Lower leg skin (tissue), 3 donors: ENCODE data around the gene QRICH2.
A peak's percentile ranks its signal among the peaks of the same experiment; 100 is the strongest.

ENCODE experiments used
- POLR2A ChIP-seq, 2 donors: fragments of 450-650 bp; IDR thresholded peaks; one replicate each; pipeline ENCODE4 v1.6.1; 2016 to 2017; ENCODE audit warnings: antibody characterized with exemption in 2 of 2, mild to moderate bottlenecking in 1 of 2, moderate library complexity in 1 of 2
- TF ChIP-seq, protein P1 (sequence below), 3 donors: fragments of 450-650 bp; IDR thresholded peaks; one replicate each; pipeline ENCODE4 v1.5.1; 2016; ENCODE audit warnings: antibody characterized with exemption in 3 of 3, mild to moderate bottlenecking in 3 of 3, moderate library complexity in 2 of 3

DNA sequence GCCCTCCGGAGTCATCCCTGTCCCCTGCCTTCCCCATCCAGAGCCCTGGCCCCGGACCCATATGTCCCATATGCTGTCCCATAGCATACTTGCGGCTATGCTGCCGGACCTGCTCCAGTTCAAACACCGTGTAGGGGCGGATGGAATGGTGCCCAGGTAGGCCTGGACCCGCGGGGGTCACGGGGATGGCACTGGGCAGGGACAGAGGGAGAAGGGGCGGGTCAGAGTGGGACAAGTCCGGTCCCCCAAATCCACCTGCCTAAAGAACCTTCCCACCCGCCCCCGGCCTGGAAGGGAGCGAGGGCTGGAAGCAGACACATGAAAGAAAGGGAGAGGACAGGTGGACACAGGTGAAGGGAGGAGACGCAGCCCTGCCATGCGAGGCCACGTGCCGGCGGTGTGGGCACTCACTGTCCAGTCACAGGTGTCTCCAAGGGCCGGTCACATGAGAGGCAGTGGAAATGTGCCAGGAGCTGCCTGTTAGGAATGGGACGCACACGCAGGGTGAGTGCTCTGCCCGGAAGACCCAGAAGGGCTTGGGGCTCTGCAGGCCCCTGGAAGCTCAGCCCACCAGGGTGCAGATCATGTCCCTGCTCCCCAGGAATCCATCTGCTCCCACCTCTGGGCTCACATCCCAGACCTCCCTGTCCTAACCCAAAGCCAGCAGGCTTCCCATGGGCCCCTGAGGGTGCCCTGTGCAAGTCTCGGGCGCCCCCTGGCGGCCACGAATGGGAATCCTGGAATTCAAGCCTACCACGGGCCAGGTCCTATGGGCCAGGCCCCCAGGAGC, 28.9 kb downstream of the QRICH2 start:
- TF ChIP-seq, protein P1, sequence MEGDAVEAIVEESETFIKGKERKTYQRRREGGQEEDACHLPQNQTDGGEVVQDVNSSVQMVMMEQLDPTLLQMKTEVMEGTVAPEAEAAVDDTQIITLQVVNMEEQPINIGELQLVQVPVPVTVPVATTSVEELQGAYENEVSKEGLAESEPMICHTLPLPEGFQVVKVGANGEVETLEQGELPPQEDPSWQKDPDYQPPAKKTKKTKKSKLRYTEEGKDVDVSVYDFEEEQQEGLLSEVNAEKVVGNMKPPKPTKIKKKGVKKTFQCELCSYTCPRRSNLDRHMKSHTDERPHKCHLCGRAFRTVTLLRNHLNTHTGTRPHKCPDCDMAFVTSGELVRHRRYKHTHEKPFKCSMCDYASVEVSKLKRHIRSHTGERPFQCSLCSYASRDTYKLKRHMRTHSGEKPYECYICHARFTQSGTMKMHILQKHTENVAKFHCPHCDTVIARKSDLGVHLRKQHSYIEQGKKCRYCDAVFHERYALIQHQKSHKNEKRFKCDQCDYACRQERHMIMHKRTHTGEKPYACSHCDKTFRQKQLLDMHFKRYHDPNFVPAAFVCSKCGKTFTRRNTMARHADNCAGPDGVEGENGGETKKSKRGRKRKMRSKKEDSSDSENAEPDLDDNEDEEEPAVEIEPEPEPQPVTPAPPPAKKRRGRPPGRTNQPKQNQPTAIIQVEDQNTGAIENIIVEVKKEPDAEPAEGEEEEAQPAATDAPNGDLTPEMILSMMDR (IDR thresholded peaks at IDR 0.05): peak in 1 of 3 donors; percentile 74
- no peak for TF ChIP-seq POLR2A (IDR thresholded peaks at IDR 0.05)
